ENCODE results near the gene SLC25A31.
A peak's percentile ranks its signal among the peaks of the same experiment; 100 is the strongest.

SLC25A31 gene

GRCh38 chr4:127731406-127731805 lies 1.2 kb downstream of the SLC25A31 start:
- CTCF ChIA-PET = interaction anchor here (1.3 to 9.3 kb wide), 6 partner anchors 9 to 134 kb away, joined by 6 to 112 read pairs (median 11); no protein-coding TSS in a partner anchor
- H3K27ac ChIP-seq (ENCODE audit: insufficient read depth in 1 of 2, low read depth in 1 of 2, low read length in 2 of 2, poor library complexity in 1 of 2, severe bottlenecking in 2 of 2) = no peak overlapping the region
- H3K4me3 ChIP-seq (ENCODE audit: control insufficient read depth in 1 of 7, extremely low read depth in 1 of 7, insufficient read depth in 4 of 7, low read depth in 2 of 7, low read length in 6 of 7) = no peak overlapping the region
- H3K27me3 ChIP-seq (replicated peaks in 2 of 5; ENCODE audit: control insufficient read depth in 4 of 5, insufficient read depth in 5 of 5, low read length in 4 of 5) = no peaks in the 10 kb centered on the region
- DNase-seq = no peak
- H3K36me3 ChIP-seq (ENCODE audit: control insufficient read depth in 4 of 4, insufficient read depth in 4 of 4, low read length in 3 of 4) = no peaks in the 10 kb centered on the region
- WGBS (ENCODE audit: insufficient coverage) = 98% methylated on average over 17 of the region's 19 CpGs
- POLR2A ChIA-PET = no interaction called here
- no peaks in the 10 kb centered on the region for H3K4me1 ChIP-seq (ENCODE audit: control extremely low read depth in 1 of 4, control insufficient read depth in 4 of 4, insufficient read depth in 4 of 4, low read length in 3 of 4)
- no peaks in the 10 kb centered on the region for H3K9me3 ChIP-seq (ENCODE audit: control extremely low read depth in 1 of 5, control insufficient read depth in 4 of 5, insufficient read depth in 2 of 5, low read depth in 1 of 5, low read length in 4 of 5)

- CTCF ChIA-PET = interaction anchor here (0.7 to 9.3 kb wide), 15 partner anchors 10 to 136 kb away, joined by 3 to 112 read pairs (median 5); partner anchors contain the start of gene HSPA4L
- Histone ChIP-seq H3K9me3 (ENCODE audit: control extremely low read depth in 1 of 5, control insufficient read depth in 4 of 5, insufficient read depth in 2 of 5, low read depth in 1 of 5, low read length in 4 of 5) (no peaks in the 10 kb centered on the region), H3K36me3 (ENCODE audit: control insufficient read depth in 4 of 4, insufficient read depth in 4 of 4, low read length in 3 of 4) (no peaks in the 10 kb centered on the region), H3K27ac (ENCODE audit: insufficient read depth in 1 of 2, low read depth in 1 of 2, low read length in 2 of 2, poor library complexity in 1 of 2, severe bottlenecking in 2 of 2) (no peak overlapping the region), H3K4me3 (ENCODE audit: control insufficient read depth in 1 of 7, extremely low read depth in 1 of 7, insufficient read depth in 4 of 7, low read depth in 2 of 7, low read length in 6 of 7) (no peak overlapping the region), H3K4me1 (ENCODE audit: control extremely low read depth in 1 of 4, control insufficient read depth in 4 of 4, insufficient read depth in 4 of 4, low read length in 3 of 4) (no peaks in the 10 kb centered on the region), H3K27me3 (replicated peaks in 2 of 5; ENCODE audit: control insufficient read depth in 4 of 5, insufficient read depth in 5 of 5, low read length in 4 of 5) (no peaks in the 10 kb centered on the region)
- POLR2A ChIA-PET = interaction anchor here (0.6 kb wide), 2 partner anchors 8 to 125 kb away, joined by 3 to 4 read pairs; no protein-coding TSS in a partner anchor
- WGBS (ENCODE audit: insufficient coverage) = 8% methylated on average over 3 of the region's 8 CpGs
- peak; percentile 42 to 68 (median 61) for DNase-seq
Measured at GRCh38 chr4:127732623-127733328, 2.6 kb downstream of the SLC25A31 start.

- DNase-seq = no peak
- WGBS (ENCODE audit: insufficient coverage) = 100% methylated on average over 1 of the region's 2 CpGs
- H3K4me3 ChIP-seq (ENCODE audit: control insufficient read depth in 1 of 7, extremely low read depth in 1 of 7, insufficient read depth in 4 of 7, low read depth in 2 of 7, low read length in 6 of 7) = no peak overlapping the region
- H3K27ac ChIP-seq (ENCODE audit: insufficient read depth in 1 of 2, low read depth in 1 of 2, low read length in 2 of 2, poor library complexity in 1 of 2, severe bottlenecking in 2 of 2) = no peak overlapping the region
- H3K9me3 ChIP-seq (ENCODE audit: control extremely low read depth in 1 of 5, control insufficient read depth in 4 of 5, insufficient read depth in 2 of 5, low read depth in 1 of 5, low read length in 4 of 5) = no peaks in the 10 kb centered on the region
- CTCF ChIA-PET = interaction anchor here (1.0 to 9.3 kb wide), 2 partner anchors 25 to 128 kb away, joined by 3 to 112 read pairs; no protein-coding TSS in a partner anchor
- POLR2A ChIA-PET = interaction anchor here (0.6 kb wide), 1 partner anchor 139 kb away, joined by 3 read pairs; no protein-coding TSS in a partner anchor
- no peaks in the 10 kb centered on the region for H3K36me3 ChIP-seq (ENCODE audit: control insufficient read depth in 4 of 4, insufficient read depth in 4 of 4, low read length in 3 of 4)
- no peaks in the 10 kb centered on the region for H3K4me1 ChIP-seq (ENCODE audit: control extremely low read depth in 1 of 4, control insufficient read depth in 4 of 4, insufficient read depth in 4 of 4, low read length in 3 of 4)
- no peaks in the 10 kb centered on the region for H3K27me3 ChIP-seq (replicated peaks in 2 of 5; ENCODE audit: control insufficient read depth in 4 of 5, insufficient read depth in 5 of 5, low read length in 4 of 5)
Measured at GRCh38 chr4:127734976-127735375, 4.8 kb downstream of the SLC25A31 start.

GRCh38 chr4:127737295-127737694 lies 7.1 kb downstream of the SLC25A31 start:
- peaks cover 0 to 2% (median 0%) of the 10 kb centered on the region in 5 experiments for H3K27me3 ChIP-seq (replicated peaks in 2 of 5; ENCODE audit: control insufficient read depth in 4 of 5, insufficient read depth in 5 of 5, low read length in 4 of 5)
- POLR2A ChIA-PET = no interaction called here
- H3K4me3 ChIP-seq (ENCODE audit: control insufficient read depth in 1 of 7, extremely low read depth in 1 of 7, insufficient read depth in 4 of 7, low read depth in 2 of 7, low read length in 6 of 7) = no peak overlapping the region
- CTCF ChIA-PET = interaction anchor here (1.0 kb wide), 1 partner anchor 136 kb away, joined by 3 read pairs; no protein-coding TSS in a partner anchor
- H3K27ac ChIP-seq (ENCODE audit: insufficient read depth in 1 of 2, low read depth in 1 of 2, low read length in 2 of 2, poor library complexity in 1 of 2, severe bottlenecking in 2 of 2) = no peak overlapping the region
- H3K4me1 ChIP-seq (ENCODE audit: control extremely low read depth in 1 of 4, control insufficient read depth in 4 of 4, insufficient read depth in 4 of 4, low read length in 3 of 4) = no peaks in the 10 kb centered on the region
- peak in 2 of 3 donors; percentile 8 to 38 for DNase-seq
- H3K9me3 ChIP-seq (ENCODE audit: control extremely low read depth in 1 of 5, control insufficient read depth in 4 of 5, insufficient read depth in 2 of 5, low read depth in 1 of 5, low read length in 4 of 5) = peaks cover 0 to 3% (median 0%) of the 10 kb centered on the region in 5 experiments
- 38% methylated on average over 1 of the region's 4 CpGs for WGBS (ENCODE audit: insufficient coverage)
- no peaks in the 10 kb centered on the region for H3K36me3 ChIP-seq (ENCODE audit: control insufficient read depth in 4 of 4, insufficient read depth in 4 of 4, low read length in 3 of 4)

- H3K4me1 ChIP-seq (ENCODE audit: control extremely low read depth in 1 of 4, control insufficient read depth in 4 of 4, insufficient read depth in 4 of 4, low read length in 3 of 4) = no peaks in the 10 kb centered on the region
- peaks cover 0 to 2% (median 0%) of the 10 kb centered on the region in 5 experiments for H3K27me3 ChIP-seq (replicated peaks in 2 of 5; ENCODE audit: control insufficient read depth in 4 of 5, insufficient read depth in 5 of 5, low read length in 4 of 5)
- no peak for DNase-seq
- no peak overlapping the region for H3K27ac ChIP-seq (ENCODE audit: insufficient read depth in 1 of 2, low read depth in 1 of 2, low read length in 2 of 2, poor library complexity in 1 of 2, severe bottlenecking in 2 of 2)
- WGBS (ENCODE audit: insufficient coverage) = no CpG with 5 or more reads among the region's 1 CpG
- H3K4me3 ChIP-seq (ENCODE audit: control insufficient read depth in 1 of 7, extremely low read depth in 1 of 7, insufficient read depth in 4 of 7, low read depth in 2 of 7, low read length in 6 of 7) = no peak overlapping the region
- POLR2A ChIA-PET = no interaction called here
- peaks cover 0 to 3% (median 0%) of the 10 kb centered on the region in 5 experiments for H3K9me3 ChIP-seq (ENCODE audit: control extremely low read depth in 1 of 5, control insufficient read depth in 4 of 5, insufficient read depth in 2 of 5, low read depth in 1 of 5, low read length in 4 of 5)
- CTCF ChIA-PET = interaction anchor here (1.2 kb wide), 1 partner anchor 8 kb away, joined by 4 read pairs; no protein-coding TSS in a partner anchor
- H3K36me3 ChIP-seq (ENCODE audit: control insufficient read depth in 4 of 4, insufficient read depth in 4 of 4, low read length in 3 of 4) = no peaks in the 10 kb centered on the region
Measured at GRCh38 chr4:127741247-127741646, 11.0 kb downstream of the SLC25A31 start.

- POLR2A ChIA-PET = no interaction called here
- Histone ChIP-seq H3K36me3 (ENCODE audit: control insufficient read depth in 4 of 4, insufficient read depth in 4 of 4, low read length in 3 of 4) (no peaks in the 10 kb centered on the region), H3K4me3 (ENCODE audit: control insufficient read depth in 1 of 7, extremely low read depth in 1 of 7, insufficient read depth in 4 of 7, low read depth in 2 of 7, low read length in 6 of 7) (no peak overlapping the region), H3K4me1 (ENCODE audit: control extremely low read depth in 1 of 4, control insufficient read depth in 4 of 4, insufficient read depth in 4 of 4, low read length in 3 of 4) (no peaks in the 10 kb centered on the region), H3K9me3 (ENCODE audit: control extremely low read depth in 1 of 5, control insufficient read depth in 4 of 5, insufficient read depth in 2 of 5, low read depth in 1 of 5, low read length in 4 of 5) (peaks cover 0 to 12% (median 5%) of the 10 kb centered on the region in 5 experiments), H3K27me3 (replicated peaks in 2 of 5; ENCODE audit: control insufficient read depth in 4 of 5, insufficient read depth in 5 of 5, low read length in 4 of 5) (no peaks in the 10 kb centered on the region), H3K27ac (ENCODE audit: insufficient read depth in 1 of 2, low read depth in 1 of 2, low read length in 2 of 2, poor library complexity in 1 of 2, severe bottlenecking in 2 of 2) (no peak overlapping the region)
- no peak for DNase-seq
- WGBS (ENCODE audit: insufficient coverage) = 89% methylated on average over 4 of the region's 4 CpGs
- CTCF ChIA-PET = interaction anchor here (1.4 kb wide), 1 partner anchor 21 kb away, joined by 3 read pairs; no protein-coding TSS in a partner anchor
Measured at GRCh38 chr4:127747883-127748282, 17.7 kb downstream of the SLC25A31 start.

- Histone ChIP-seq H3K36me3 (ENCODE audit: control insufficient read depth in 4 of 4, insufficient read depth in 4 of 4, low read length in 3 of 4) (no peaks in the 10 kb centered on the region), H3K27me3 (replicated peaks in 2 of 5; ENCODE audit: control insufficient read depth in 4 of 5, insufficient read depth in 5 of 5, low read length in 4 of 5) (no peaks in the 10 kb centered on the region), H3K4me1 (ENCODE audit: control extremely low read depth in 1 of 4, control insufficient read depth in 4 of 4, insufficient read depth in 4 of 4, low read length in 3 of 4) (no peaks in the 10 kb centered on the region), H3K27ac (ENCODE audit: insufficient read depth in 1 of 2, low read depth in 1 of 2, low read length in 2 of 2, poor library complexity in 1 of 2, severe bottlenecking in 2 of 2) (no peak overlapping the region), H3K9me3 (ENCODE audit: control extremely low read depth in 1 of 5, control insufficient read depth in 4 of 5, insufficient read depth in 2 of 5, low read depth in 1 of 5, low read length in 4 of 5) (peaks cover 0 to 12% (median 5%) of the 10 kb centered on the region in 5 experiments), H3K4me3 (ENCODE audit: control insufficient read depth in 1 of 7, extremely low read depth in 1 of 7, insufficient read depth in 4 of 7, low read depth in 2 of 7, low read length in 6 of 7) (no peak overlapping the region)
- ChIA-PET POLR2A (no interaction called here), CTCF (no interaction called here)
- DNase-seq = peak in 1 of 3 donors; percentile 5
- no CpG with 5 or more reads among the region's 2 CpGs for WGBS (ENCODE audit: insufficient coverage)
Measured at GRCh38 chr4:127748957-127749356, 18.8 kb downstream of the SLC25A31 start.

Data from common myeloid progenitor, CD34-positive (primary cell).